Femur (tissue), 1 donor: ENCODE data around the gene HFE.
"Not testable (repeated sequence)": the region's sequence is repeated elsewhere in the genome, so short reads cannot be mapped to it uniquely, and the experiment has no call there.

Experiments used
- DNase-seq: peaks from one replicate; pipeline ENCODE4 v3.0.0-alpha.2; 2017

Gene HFE

GRCh38 chr6:26059941-26060340, 27.3 kb upstream of the HFE start:
- DNase-seq = no peak

GRCh38 chr6:26064619-26065257, 22.5 kb upstream of the HFE start:
- no peak for DNase-seq

- DNase-seq = peak; percentile 65
Measured at GRCh38 chr6:26065952-26066380, 21.3 kb upstream of the HFE start.

- DNase-seq = no peak
Measured at GRCh38 chr6:26067367-26067766, 19.9 kb upstream of the HFE start.

GRCh38 chr6:26068036-26068435, 19.2 kb upstream of the HFE start:
- DNase-seq = no peak

- DNase-seq = no peak
Measured at GRCh38 chr6:26071135-26071534, 16.1 kb upstream of the HFE start.

GRCh38 chr6:26075063-26075717, 12.0 kb upstream of the HFE start:
- DNase-seq = no peak

- not testable (repeated sequence) for DNase-seq
Measured at GRCh38 chr6:26078066-26078465, 9.2 kb upstream of the HFE start.

GRCh38 chr6:26081096-26081495, 6.1 kb upstream of the HFE start:
- DNase-seq = not testable (repeated sequence)

- DNase-seq = no peak
Measured at GRCh38 chr6:26086211-26086610, 1.0 kb upstream of the HFE start.

GRCh38 chr6:26088344-26088743, 1.1 kb downstream of the HFE start:
- DNase-seq = no peak

- DNase-seq = no peak
Measured at GRCh38 chr6:26089272-26089671, 2.0 kb downstream of the HFE start.

GRCh38 chr6:26092443-26092842, 5.2 kb downstream of the HFE start:
- DNase-seq = no peak

- no peak for DNase-seq
Measured at GRCh38 chr6:26094036-26094435, 6.8 kb downstream of the HFE start.

- DNase-seq = peak; percentile 68
Measured at GRCh38 chr6:26097268-26097875, 10.1 kb downstream of the HFE start.

- DNase-seq = no peak
Measured at GRCh38 chr6:26103141-26103769, 16.0 kb downstream of the HFE start.

- DNase-seq = peak; percentile 91
Measured at GRCh38 chr6:26103770-26104456, 16.7 kb downstream of the HFE start.

- DNase-seq = peak; percentile 28
Measured at GRCh38 chr6:26104457-26105108, 17.4 kb downstream of the HFE start.

- DNase-seq = no peak
Measured at GRCh38 chr6:26105109-26105730, 18.0 kb downstream of the HFE start.

GRCh38 chr6:26105842-26106241, 18.6 kb downstream of the HFE start:
- DNase-seq = no peak

GRCh38 chr6:26107935-26108334, 20.7 kb downstream of the HFE start:
- DNase-seq = no peak

- no peak for DNase-seq
Measured at GRCh38 chr6:26109772-26110171, 22.5 kb downstream of the HFE start.
